HEK293 (cell line): ENCODE measurements around the gene ANKRD39.

Experiments used
- CTCF ChIP-seq: fragments of 450-650 bp; formaldehyde crosslinking; IDR thresholded peaks from 2 replicates; pipeline ENCODE4 v1.5.1; 2016; ENCODE audit warnings: missing biosample characterization, missing genetic modification characterization
- KLF1 ChIP-seq: fragments of 450-650 bp; formaldehyde crosslinking; IDR thresholded peaks from 2 replicates; pipeline ENCODE4 v1.5.1; 2016; ENCODE audit warnings: missing biosample characterization, missing genetic modification characterization
- KLF8 ChIP-seq: fragments of 450-650 bp; formaldehyde crosslinking; IDR thresholded peaks from 2 replicates; pipeline ENCODE4 v1.5.1; 2016; ENCODE audit warnings: missing biosample characterization, missing genetic modification characterization
- TCF7L2 ChIP-seq: IDR thresholded peaks from 2 replicates; pipeline ENCODE4 v1.6.1; 2011; ENCODE audit warnings: low read depth, mild to moderate bottlenecking, inconsistent platforms, low read length, moderate library complexity, borderline replicate concordance
- YY1 ChIP-seq: fragments of 450-650 bp; formaldehyde crosslinking; IDR thresholded peaks from 2 replicates; pipeline ENCODE4 v1.5.1; 2018; ENCODE audit warnings: missing biosample characterization, missing genetic modification characterization
- ZFP69B ChIP-seq: fragments of 450-650 bp; formaldehyde crosslinking; IDR thresholded peaks from 2 replicates; pipeline ENCODE4 v1.5.1; 2016; ENCODE audit warnings: missing biosample characterization, missing genetic modification characterization
- ZNF239 ChIP-seq: fragments of 450-650 bp; formaldehyde crosslinking; IDR thresholded peaks from 2 replicates; pipeline ENCODE4 v1.5.1; 2016; ENCODE audit warnings: missing biosample characterization, missing genetic modification characterization
- ZNF558 ChIP-seq: fragments of 450-650 bp; formaldehyde crosslinking; IDR thresholded peaks from 2 replicates; pipeline ENCODE4 v1.5.1; 2016; ENCODE audit warnings: missing biosample characterization, missing genetic modification characterization
- ZNF624 ChIP-seq: fragments of 450-650 bp; formaldehyde crosslinking; IDR thresholded peaks from 2 replicates; pipeline ENCODE4 v1.5.1; 2017; ENCODE audit warnings: missing biosample characterization, missing genetic modification characterization
- ZNF768 ChIP-seq: fragments of 450-650 bp; formaldehyde crosslinking; IDR thresholded peaks from 2 replicates; pipeline ENCODE4 v1.5.1; 2018; ENCODE audit warnings: missing biosample characterization, mild to moderate bottlenecking, missing genetic modification characterization

- TF ChIP-seq CTCF (tag by site-specific recombination) (no peak), ZNF768 (tag by site-specific recombination) (no peak), TCF7L2 (no peak), KLF1 (tag by site-specific recombination) (no peak), ZNF558 (tag by site-specific recombination) (no peak), ZNF624 (tag by site-specific recombination) (no peak), KLF8 (tag by site-specific recombination) (no peak), ZNF239 (tag by site-specific recombination) (no peak), YY1 (tag by site-specific recombination) (no peak), ZFP69B (no peak)
Observed at GRCh38 chr2:96841701-96842495, 15.9 kb downstream of the ANKRD39 start.
